Kasumi-1 (cell line): Measurements from ENCODE around the gene CEP112.

ENCODE experiments used
- DNase-seq, 2 experiments: peaks; one replicate each; lab custom pipeline; 2025; lab: John Stamatoyannopoulos, UW

Gene CEP112

DNA sequence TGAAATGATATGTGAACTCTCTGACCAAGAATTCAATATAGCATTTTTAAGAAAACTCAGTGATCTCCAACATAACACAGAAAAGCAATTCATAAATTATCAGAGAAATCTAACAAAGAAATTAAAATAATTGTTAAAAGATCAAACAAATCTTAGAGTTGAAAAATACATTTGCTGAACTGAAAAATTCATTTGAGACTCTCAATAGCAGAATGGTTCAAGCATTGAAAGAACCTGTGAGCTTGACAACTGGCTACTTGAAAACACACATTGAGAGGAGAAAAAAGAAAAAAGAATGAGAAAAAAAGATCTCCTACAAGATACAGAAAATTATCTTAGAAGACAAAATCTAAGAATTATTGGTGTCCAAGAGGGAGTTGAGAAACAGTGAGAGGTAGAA, 203.5 kb downstream of the CEP112 start:
- DNase-seq: no peak

DNA sequence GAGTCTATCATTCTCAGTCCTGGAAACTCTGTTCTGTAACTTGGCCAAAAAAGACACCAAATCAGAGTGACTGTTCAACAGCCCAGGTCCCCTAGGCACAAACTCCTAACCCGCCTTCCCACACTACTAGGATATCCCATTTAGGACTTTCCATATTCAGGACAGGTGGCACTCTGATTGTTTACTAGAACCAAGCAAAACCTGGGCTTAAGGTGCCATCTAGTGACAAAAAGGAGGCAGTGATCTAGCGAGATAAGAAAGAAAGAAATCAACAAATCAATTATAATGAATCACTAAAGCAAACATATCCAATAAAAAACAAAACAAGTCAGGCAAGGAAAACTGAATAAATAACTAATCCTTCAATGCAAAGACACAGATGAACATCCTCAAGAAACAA, 203.9 kb downstream of the CEP112 start:
- peak; percentile 66 to 70 for DNase-seq

DNA sequence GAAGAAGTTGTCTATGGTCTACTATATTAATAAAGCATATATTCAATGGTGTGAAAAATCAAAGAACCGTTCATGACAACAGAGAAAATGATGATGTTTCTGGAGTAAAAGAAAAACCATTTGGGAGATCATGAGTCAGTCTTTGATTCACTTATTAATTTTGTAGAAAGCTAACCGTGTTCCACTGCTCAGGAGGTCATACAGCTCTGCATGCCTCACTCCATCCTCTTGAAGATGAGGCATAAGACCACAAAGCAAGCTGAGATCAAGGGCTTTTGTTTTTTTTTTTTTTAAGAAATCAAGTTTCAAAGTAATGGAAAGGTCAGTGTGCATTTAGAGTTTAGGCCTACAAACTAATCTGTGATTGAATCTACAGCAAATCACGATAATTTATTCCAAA, 206.4 kb downstream of the CEP112 start:
- DNase-seq: no peak

DNA sequence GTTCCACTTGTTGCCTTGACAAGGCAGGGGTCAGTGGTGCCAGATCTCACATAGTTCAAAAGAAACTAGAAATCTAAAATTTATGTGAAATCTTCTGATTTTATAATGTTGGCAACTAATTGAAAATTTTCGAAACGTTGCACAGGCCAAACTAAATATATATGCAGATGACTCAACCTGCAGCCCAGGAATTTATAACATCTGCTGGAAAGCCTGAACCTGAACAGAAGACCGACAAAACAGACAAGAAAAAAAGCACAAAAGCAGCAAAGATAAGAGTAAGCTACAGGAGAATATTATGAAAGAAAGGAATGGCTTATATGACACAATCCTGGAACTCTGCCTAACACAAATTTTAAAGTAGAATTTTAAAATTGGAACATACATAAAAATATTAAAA, 207.6 kb downstream of the CEP112 start:
- DNase-seq: no peak

DNA sequence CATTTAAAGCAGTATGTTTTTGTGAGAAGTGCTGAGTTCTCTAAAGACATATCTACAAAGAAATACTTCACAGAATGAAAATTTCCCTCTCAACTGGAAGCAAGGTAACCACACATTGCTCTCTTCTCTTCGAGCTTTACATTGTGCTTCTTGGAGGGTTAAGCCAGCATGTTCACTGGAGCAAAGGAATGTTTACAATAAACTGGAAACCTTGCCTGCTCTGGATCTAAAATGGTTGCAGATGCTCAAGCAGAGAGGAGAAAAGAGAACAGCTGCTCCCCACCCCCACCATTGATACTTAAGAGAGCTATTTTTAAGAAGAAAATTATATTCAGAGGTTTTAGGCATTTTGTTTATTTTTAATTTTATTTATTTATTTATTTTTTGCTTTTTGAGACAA, 213.1 kb downstream of the CEP112 start:
- no peak for DNase-seq

DNA sequence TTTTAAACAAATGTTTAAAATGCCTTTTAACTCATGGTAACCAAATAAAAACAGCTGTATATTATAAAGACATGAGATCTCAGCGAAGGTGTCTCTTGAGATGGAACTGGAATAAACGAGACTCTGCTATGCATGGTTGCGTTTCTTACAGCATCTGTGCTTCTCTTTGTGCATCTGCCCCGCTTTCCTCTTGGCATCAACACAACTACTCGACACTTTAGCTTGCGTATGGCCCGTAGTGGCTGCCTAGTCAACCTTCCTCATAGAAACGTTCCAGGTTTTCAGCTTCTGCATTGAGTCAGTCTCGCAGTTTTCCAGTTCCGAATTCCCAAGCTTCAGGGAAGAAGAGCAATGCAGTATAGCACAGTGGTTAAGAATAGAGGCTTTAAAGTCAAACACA, 214.9 kb downstream of the CEP112 start:
- no peak for DNase-seq

DNA sequence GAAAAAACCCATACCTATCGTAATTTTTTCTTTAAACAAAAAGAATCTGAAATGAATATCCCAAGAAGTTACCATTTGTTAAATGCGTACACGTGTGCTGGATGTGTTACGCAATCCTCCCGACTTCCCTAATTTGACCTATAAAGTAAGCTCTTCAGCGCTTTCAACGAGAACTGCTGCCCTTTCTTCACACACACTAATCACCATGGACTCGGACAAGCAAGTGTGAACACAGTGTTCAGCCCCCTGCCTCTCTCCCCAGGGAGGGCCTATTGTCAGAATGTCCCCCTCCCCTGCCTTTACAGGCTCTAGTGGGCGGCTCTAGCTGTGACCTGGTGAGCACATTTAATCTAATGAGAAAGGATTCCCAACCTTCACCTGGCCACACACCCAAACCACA, 216.1 kb downstream of the CEP112 start:
- peak; percentile 77 to 82 for DNase-seq

- DNase-seq: no peak
Measured at GRCh38 chr17:65973237-65973636, 218.7 kb downstream of the CEP112 start.

DNA sequence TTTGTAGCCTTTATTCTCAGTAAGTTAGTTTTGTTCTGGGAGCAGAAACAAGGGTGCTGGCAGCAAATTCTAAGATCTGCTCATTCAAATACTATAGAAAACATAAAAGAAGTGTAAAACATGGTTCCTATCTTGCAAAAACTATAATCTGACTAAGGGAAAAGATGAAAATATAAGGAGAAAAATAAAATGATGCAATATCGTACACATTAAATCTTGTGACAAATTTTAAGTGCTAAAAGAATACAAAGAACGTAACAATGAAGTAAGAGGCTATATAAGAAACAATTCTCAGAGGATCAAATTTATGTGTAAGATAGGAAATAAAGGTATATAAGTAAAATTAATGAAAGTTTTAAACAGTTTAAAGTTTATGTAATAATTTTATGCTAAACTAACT, 224.6 kb downstream of the CEP112 start:
- DNase-seq: no peak

- DNase-seq: no peak
Measured at GRCh38 chr17:65966072-65966695, 225.7 kb downstream of the CEP112 start.

DNA sequence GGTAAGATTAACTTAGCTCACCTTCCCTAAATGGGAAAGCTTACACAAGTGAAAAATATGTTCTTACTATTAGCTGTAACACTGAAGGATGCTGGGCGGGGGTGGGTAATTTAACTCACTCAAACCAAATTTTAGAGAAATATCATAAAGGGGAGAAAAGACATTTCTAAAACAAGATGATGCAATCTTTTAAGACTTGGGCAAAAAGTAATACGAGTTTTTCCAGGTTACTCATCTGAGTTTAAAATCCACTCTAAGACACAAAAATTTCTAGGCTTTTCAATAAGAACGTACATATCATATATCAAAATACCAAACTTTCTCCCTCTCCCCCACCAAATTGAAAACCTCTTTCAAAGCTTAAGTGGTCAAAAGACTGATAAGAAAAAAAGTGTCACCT, 228.8 kb downstream of the CEP112 start:
- no peak for DNase-seq

DNA sequence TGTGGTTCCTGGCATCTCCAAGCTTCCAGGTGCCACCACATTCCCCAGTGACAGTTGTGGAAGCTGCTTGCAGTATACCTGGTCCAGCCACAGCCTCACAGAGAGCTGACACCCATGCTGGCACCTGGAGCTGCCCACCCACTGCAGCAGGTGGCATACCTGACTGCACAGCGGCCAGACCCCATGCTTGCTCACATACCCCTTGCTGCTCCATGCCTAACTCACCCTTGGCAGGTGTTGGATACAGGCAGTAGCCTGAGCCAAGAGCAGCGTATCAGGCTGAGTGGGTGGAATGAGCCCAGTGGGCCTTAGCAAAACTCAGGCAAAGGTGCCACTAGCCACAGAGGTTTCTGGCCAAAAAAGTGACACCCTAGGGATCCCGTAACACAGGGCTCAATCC, 232.3 kb downstream of the CEP112 start:
- no peak for DNase-seq

DNA sequence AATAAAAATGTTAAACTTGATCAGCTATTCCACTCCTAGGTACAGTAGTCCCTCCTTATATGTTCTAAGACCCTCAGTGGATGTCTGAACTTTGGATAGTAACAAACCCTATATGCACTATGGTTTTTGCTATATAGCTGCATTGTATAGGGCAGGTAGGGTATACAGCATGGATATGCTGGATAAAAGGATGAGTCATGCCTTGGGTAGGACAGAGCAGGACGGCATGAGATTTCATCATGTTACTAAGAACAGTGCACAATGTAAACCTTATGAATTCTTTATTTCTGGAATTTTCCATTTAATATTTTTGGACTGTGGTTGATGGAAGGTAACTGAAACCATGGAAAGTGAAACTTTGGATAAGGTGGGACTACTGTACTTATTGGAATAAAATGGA, 235.1 kb downstream of the CEP112 start:
- no peak for DNase-seq

- DNase-seq: no peak
Measured at GRCh38 chr17:65954148-65954449, 237.8 kb downstream of the CEP112 start.

DNA sequence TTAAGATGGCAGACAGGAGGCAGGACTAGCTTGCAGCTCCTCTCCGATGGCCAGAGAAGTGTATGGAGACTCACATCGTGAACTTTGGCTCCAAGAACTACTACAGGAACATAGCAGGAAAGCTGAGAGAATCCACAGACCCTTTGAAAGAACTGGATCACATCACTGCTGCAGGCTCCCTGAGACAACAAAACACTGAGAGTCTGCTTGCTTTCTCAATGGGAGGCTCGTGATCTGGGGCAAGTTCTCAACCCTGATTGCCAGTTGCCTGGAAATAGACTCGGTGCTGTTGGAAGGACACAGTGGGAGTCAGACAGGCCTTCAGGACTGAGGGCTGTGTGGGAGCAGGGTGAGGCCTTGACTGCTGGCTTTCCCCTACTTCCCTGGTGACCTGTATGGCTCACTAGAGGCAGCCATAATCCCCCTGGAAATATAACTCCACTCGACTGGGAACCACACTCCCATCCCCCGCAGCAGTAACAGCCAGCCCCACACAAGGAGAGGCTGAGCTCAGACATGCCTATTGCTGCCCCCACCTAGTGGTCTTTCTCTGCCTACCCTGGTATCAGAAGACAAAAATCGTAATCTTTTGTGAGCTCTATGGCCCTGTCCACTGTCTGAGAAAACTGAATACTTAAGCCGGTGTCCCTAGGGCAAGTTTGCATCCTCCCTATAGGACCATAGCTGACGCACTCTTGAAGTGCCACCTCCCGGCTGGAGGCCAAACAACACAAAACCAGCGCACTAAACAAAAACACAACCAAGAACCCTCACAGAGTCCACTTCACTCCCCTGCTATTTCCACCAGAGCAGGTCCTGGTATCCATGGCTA, 238.4 kb downstream of the CEP112 start:
- DNase-seq: no peak

- no peak for DNase-seq
Measured at GRCh38 chr17:65952586-65952985, 239.3 kb downstream of the CEP112 start.

DNA sequence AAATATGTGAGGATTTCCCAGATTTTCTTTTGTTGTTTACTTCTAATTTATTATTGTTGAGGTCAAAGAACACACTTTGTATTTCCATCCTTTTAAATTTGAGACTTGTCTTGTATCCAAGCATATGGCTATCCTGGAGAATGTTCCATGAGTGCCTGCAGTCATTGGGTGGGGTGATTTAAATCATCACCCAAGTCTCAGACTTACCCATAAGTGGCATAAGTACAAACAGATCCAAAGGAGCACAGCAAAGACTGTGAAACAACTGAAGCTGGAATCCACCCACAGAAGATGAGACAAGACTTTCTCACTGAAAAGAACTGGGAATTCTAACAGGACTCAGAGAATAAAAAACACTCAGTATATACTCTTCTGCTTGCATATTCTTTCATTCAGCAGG, 239.9 kb downstream of the CEP112 start:
- no peak for DNase-seq

- no peak for DNase-seq
Measured at GRCh38 chr17:65947831-65948230, 244.1 kb downstream of the CEP112 start.

DNA sequence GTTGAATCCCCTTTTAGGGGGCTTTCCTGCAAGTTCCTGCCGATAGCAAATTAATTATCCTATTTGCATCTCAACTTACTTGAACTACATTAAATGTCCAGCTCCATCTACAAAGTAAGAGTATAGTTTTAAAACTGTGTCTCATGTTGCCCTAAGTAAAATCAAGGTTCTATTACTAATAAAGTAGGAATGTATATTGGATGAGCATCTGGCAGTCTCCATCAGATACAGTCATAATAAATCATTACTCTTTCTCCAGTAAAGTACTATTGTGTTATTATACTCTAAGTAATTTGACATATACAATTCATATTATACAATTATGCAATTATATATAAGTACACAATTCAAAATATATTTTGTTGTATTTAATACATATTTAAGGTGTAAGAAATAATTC, 249.3 kb downstream of the CEP112 start:
- no peak for DNase-seq

DNA sequence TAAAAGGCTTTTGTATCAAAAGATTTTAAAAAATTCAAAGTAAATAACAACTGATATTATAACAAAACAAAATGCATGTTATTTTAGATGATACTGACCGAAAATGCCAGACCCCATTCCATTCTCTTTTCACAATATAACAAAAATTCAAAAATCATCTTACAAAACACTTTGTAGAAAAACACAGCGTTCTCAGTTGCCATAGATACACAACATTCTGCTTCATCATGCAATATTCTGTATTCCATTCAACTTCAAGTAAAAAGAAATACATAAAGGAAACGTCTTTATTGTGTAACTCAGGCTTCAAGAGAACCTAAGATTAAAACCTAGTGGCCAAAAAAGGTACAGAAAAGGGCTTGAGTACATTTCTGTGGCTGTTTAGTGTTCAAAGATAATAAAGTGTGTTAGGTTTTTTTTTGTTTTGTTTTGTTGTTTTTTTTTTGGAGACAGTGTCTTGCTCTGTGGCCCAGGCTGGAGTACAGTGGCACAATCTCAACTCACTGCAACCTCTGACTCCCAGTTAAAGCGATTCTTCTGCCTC, 250.5 kb downstream of the CEP112 start:
- DNase-seq: no peak

DNA sequence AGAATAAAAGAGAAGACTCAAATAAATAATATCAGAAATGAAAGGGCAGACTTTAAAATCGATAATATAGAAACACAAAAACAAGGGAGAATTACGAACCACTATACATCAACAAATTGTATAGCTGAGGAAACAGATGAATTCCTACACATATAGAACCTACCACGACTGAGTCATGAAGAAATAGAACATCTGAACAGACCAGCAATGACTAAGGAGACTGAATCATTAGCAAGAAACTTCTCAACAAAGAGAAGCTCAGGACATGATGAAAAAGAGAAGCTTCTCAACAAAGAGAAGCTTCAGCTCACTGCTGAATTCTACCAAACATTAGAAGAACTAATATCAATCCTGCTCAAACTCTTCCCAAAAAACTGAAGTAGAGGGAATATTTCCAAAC, 255.9 kb downstream of the CEP112 start:
- no peak for DNase-seq

DNA sequence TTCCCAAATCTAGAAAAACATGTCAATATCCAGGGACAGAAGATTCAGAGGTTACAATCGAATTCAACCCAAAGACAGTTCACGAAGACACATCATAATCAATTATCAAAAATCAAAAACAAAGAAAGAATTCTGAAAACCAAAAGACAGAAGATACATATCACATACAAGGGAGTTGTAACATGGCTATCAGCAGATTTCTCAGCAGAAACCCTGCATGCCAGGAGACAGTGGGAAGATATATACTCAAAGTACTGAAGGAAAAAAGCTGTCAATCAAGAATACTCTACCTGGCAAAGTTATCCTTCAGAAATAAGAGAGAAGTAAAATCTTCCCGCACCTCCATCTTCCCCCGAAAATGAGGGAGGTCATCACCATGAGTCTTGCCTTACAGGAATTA, 258.6 kb downstream of the CEP112 start:
- no peak for DNase-seq

GRCh38 chr17:65931246-65932149, 260.4 kb downstream of the CEP112 start:
- no peak for DNase-seq
